ENCODE results near the gene LGALS3BP.

DNA sequence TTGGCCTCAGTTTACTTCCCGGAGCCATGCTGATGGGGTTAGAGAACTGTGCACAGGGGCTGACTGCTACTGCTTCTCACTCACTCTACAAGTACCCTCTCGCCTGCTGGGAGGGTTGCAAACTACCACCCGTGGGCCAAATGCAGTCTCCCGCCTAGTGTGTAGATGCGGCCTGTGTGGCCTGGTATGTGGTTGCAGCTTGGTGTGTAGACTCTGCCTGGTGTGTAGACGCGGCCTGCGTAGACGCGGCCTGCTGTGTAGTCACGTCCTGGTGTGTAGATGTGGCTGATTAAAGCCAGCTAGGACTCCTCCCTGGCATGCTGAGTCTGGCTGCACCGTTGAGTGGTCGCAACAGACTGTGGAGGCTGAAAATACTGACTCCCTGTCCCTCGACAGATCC, 22.6 kb upstream of the LGALS3BP start:
- no peak for TF ChIP-seq POLR2A (IDR thresholded peaks at IDR 0.05)
- TF ChIP-seq, protein P1, sequence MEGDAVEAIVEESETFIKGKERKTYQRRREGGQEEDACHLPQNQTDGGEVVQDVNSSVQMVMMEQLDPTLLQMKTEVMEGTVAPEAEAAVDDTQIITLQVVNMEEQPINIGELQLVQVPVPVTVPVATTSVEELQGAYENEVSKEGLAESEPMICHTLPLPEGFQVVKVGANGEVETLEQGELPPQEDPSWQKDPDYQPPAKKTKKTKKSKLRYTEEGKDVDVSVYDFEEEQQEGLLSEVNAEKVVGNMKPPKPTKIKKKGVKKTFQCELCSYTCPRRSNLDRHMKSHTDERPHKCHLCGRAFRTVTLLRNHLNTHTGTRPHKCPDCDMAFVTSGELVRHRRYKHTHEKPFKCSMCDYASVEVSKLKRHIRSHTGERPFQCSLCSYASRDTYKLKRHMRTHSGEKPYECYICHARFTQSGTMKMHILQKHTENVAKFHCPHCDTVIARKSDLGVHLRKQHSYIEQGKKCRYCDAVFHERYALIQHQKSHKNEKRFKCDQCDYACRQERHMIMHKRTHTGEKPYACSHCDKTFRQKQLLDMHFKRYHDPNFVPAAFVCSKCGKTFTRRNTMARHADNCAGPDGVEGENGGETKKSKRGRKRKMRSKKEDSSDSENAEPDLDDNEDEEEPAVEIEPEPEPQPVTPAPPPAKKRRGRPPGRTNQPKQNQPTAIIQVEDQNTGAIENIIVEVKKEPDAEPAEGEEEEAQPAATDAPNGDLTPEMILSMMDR (IDR thresholded peaks at IDR 0.05) = no peak
